A172 (cell line): ENCODE results near the gene PRDM10. TPM values are rescaled to one million over a fixed set of nuclear protein-coding genes. Genes with fewer than 3 reads are reported as not detected.
A peak's percentile ranks its signal among the peaks of the same experiment; 100 is the strongest.
"Not testable (repeated sequence)": the region's sequence is repeated elsewhere in the genome, so short reads cannot be mapped to it uniquely, and the experiment has no call there.

ENCODE experiments used
- DNase-seq: peaks from one replicate; pipeline ENCODE4 v3.0.0-alpha.2; 2015; ENCODE audit warnings: low spot score
- total RNA-seq: library from RNA; depleted of rRNA; stranded (reverse); fragments of >200 nt; shearing (Covaris generic); gene quantifications from 2 replicates; pipeline ENCODE4 v1.2.3, GENCODE V29; 2014

PRDM10 gene
- total RNA-seq, 1 experiment from 2014 or later: 5.5 TPM

- DNase-seq: not testable (repeated sequence)
These were observed 13.2 kb upstream of the PRDM10 start for GRCh38 chr11:130015846-130016245.

- DNase-seq: no peak
These were observed 5.7 kb upstream of the PRDM10 start for GRCh38 chr11:130008326-130008725.

GRCh38 chr11:130006929-130007328 lies 4.3 kb upstream of the PRDM10 start:
- no peak for DNase-seq

GRCh38 chr11:130003717-130004001 lies 1.0 kb upstream of the PRDM10 start:
- no peak for DNase-seq

GRCh38 chr11:130002846-130003716 lies 446 bp upstream of the PRDM10 start:
- DNase-seq: peak; percentile 95

GRCh38 chr11:130001461-130002351 lies 929 bp downstream of the PRDM10 start:
- no peak for DNase-seq

- DNase-seq: no peak
These were observed 2.0 kb downstream of the PRDM10 start for GRCh38 chr11:130000552-130001176.

GRCh38 chr11:129999407-129999806 lies 3.2 kb downstream of the PRDM10 start:
- DNase-seq: no peak

GRCh38 chr11:129998905-129999304 lies 3.7 kb downstream of the PRDM10 start:
- DNase-seq: no peak

GRCh38 chr11:129998107-129998506 lies 4.5 kb downstream of the PRDM10 start:
- DNase-seq: no peak

- no peak for DNase-seq
These were observed 5.1 kb downstream of the PRDM10 start for GRCh38 chr11:129997513-129997912.

- no peak for DNase-seq
These were observed 6.3 kb downstream of the PRDM10 start for GRCh38 chr11:129996113-129996870.

GRCh38 chr11:129995163-129995562 lies 7.5 kb downstream of the PRDM10 start:
- DNase-seq: no peak

- peak; percentile 27 for DNase-seq
These were observed 10.3 kb downstream of the PRDM10 start for GRCh38 chr11:129992161-129992944.

- DNase-seq: no peak
These were observed 13.4 kb downstream of the PRDM10 start for GRCh38 chr11:129989149-129989813.

GRCh38 chr11:129987950-129988349 lies 14.7 kb downstream of the PRDM10 start:
- DNase-seq: no peak

- DNase-seq: no peak
These were observed 16.8 kb downstream of the PRDM10 start for GRCh38 chr11:129985823-129986222.

GRCh38 chr11:129980086-129980485 lies 22.5 kb downstream of the PRDM10 start:
- DNase-seq: no peak

GRCh38 chr11:129979046-129979605 lies 23.5 kb downstream of the PRDM10 start:
- no peak for DNase-seq

- no peak for DNase-seq
These were observed 24.2 kb downstream of the PRDM10 start for GRCh38 chr11:129978447-129978846.
